ENCODE results near the gene CARF. TPM values are rescaled to one million over a fixed set of nuclear protein-coding genes. Genes with fewer than 3 reads are reported as not detected.

CARF gene
- total and polyA plus RNA-seq, 2 of the 13 experiments (the other 11 are each of a cell fraction or from before 2014, with no cell fraction given), result 3.0 to 5.4 TPM

DNA sequence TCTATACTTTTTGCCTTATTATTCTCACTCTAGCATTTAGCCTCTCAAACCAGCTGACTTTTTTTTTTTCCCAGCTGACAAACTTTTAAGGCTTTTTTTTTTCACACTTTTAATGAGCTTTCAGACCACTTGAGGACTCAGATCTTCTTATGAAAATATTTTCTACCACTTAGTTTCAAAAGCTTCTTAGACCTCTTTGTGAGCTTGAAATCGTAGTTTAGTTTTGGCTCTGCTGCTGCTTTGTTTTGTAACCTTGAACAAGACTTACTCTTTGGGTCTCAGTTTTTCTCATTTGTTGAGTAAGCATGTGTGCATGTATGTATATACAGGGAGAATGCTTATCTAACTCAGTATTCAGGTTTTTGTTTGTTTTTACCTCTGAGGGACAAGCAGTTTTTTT, 106.1 kb downstream of the CARF start (continued):
- TF ChIP-seq ZMAT5 (CRISPR knock-in tag; IDR thresholded peaks at IDR 0.05; ENCODE audit: borderline replicate concordance, low read depth) (no peak), GPBP1L1 (CRISPR knock-in tag; IDR thresholded peaks at IDR 0.05) (no peak), SPEN (CRISPR knock-in tag; IDR thresholded peaks at IDR 0.05; ENCODE audit: low read depth) (no peak), ZNF737 (CRISPR knock-in tag; IDR thresholded peaks at IDR 0.05; ENCODE audit: borderline replicate concordance) (no peak), NR1H2 (CRISPR knock-in tag; IDR thresholded peaks at IDR 0.05; ENCODE audit: borderline replicate concordance, low read depth) (no peak), SOX5 (CRISPR knock-in tag; IDR thresholded peaks at IDR 0.05; ENCODE audit: borderline replicate concordance) (peak; percentile 45; the same call in 1 of the 2 replicates), THYN1 (CRISPR knock-in tag; IDR thresholded peaks at IDR 0.05; ENCODE audit: borderline replicate concordance, low read depth) (no peak), ZNF282 (IDR thresholded peaks at IDR 0.05; ENCODE audit: partially characterized antibody) (no peak), RFX1 (IDR thresholded peaks at IDR 0.05) (no peak), ZNF703 (CRISPR knock-in tag; IDR thresholded peaks at IDR 0.05; ENCODE audit: borderline replicate concordance) (no peak), ZKSCAN8 (CRISPR knock-in tag; IDR thresholded peaks at IDR 0.05; ENCODE audit: borderline replicate concordance) (no peak), ZNF253 (CRISPR knock-in tag; IDR thresholded peaks at IDR 0.05; ENCODE audit: borderline replicate concordance) (no peak), DNMT1 (CRISPR knock-in tag; IDR thresholded peaks at IDR 0.05) (no peak), RNF2 (conservative IDR thresholded peaks at IDR 0.05; ENCODE audit: low read depth) (no peak), TMF1 (CRISPR knock-in tag; IDR thresholded peaks at IDR 0.05; ENCODE audit: low read depth) (no peak), YEATS2 (CRISPR knock-in tag; IDR thresholded peaks at IDR 0.05; ENCODE audit: borderline replicate concordance) (no peak), ZNF746 (CRISPR knock-in tag; IDR thresholded peaks at IDR 0.05) (no peak), POLR2A (IDR thresholded peaks at IDR 0.05; ENCODE audit: insufficient read depth in 1 of 2, low read depth in 2 of 2, low read length in 2 of 2) (no peak)
- TF ChIP-seq, protein P1, sequence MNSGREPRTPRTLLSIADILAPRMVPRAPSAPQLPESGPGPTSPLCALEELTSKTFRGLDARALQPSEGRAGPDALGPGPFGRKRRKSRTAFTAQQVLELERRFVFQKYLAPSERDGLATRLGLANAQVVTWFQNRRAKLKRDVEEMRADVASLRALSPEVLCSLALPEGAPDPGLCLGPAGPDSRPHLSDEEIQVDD (CRISPR knock-in tag; IDR thresholded peaks at IDR 0.05; ENCODE audit: borderline replicate concordance), result no peak
- TF ChIP-seq, protein P2, sequence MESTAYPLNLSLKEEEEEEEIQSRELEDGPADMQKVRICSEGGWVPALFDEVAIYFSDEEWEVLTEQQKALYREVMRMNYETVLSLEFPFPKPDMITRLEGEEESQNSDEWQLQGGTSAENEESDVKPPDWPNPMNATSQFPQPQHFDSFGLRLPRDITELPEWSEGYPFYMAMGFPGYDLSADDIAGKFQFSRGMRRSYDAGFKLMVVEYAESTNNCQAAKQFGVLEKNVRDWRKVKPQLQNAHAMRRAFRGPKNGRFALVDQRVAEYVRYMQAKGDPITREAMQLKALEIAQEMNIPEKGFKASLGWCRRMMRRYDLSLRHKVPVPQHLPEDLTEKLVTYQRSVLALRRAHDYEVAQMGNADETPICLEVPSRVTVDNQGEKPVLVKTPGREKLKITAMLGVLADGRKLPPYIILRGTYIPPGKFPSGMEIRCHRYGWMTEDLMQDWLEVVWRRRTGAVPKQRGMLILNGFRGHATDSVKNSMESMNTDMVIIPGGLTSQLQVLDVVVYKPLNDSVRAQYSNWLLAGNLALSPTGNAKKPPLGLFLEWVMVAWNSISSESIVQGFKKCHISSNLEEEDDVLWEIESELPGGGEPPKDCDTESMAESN (CRISPR knock-in tag; conservative IDR thresholded peaks at IDR 0.05), result no peak
- TF ChIP-seq, protein P3, sequence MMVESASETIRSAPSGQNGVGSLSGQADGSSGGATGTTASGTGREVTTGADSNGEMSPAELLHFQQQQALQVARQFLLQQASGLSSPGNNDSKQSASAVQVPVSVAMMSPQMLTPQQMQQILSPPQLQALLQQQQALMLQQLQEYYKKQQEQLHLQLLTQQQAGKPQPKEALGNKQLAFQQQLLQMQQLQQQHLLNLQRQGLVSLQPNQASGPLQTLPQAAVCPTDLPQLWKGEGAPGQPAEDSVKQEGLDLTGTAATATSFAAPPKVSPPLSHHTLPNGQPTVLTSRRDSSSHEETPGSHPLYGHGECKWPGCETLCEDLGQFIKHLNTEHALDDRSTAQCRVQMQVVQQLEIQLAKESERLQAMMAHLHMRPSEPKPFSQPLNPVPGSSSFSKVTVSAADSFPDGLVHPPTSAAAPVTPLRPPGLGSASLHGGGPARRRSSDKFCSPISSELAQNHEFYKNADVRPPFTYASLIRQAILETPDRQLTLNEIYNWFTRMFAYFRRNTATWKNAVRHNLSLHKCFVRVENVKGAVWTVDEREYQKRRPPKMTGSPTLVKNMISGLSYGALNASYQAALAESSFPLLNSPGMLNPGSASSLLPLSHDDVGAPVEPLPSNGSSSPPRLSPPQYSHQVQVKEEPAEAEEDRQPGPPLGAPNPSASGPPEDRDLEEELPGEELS (CRISPR knock-in tag; IDR thresholded peaks at IDR 0.05), result peak; percentile 45; the same call in 1 of the 2 replicates
- TF ChIP-seq, protein P4, sequence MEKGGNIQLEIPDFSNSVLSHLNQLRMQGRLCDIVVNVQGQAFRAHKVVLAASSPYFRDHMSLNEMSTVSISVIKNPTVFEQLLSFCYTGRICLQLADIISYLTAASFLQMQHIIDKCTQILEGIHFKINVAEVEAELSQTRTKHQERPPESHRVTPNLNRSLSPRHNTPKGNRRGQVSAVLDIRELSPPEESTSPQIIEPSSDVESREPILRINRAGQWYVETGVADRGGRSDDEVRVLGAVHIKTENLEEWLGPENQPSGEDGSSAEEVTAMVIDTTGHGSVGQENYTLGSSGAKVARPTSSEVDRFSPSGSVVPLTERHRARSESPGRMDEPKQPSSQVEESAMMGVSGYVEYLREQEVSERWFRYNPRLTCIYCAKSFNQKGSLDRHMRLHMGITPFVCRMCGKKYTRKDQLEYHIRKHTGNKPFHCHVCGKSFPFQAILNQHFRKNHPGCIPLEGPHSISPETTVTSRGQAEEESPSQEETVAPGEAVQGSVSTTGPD (CRISPR knock-in tag; IDR thresholded peaks at IDR 0.05), result no peak
- TF ChIP-seq, protein P5, sequence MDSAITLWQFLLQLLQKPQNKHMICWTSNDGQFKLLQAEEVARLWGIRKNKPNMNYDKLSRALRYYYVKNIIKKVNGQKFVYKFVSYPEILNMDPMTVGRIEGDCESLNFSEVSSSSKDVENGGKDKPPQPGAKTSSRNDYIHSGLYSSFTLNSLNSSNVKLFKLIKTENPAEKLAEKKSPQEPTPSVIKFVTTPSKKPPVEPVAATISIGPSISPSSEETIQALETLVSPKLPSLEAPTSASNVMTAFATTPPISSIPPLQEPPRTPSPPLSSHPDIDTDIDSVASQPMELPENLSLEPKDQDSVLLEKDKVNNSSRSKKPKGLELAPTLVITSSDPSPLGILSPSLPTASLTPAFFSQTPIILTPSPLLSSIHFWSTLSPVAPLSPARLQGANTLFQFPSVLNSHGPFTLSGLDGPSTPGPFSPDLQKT (CRISPR knock-in tag; IDR thresholded peaks at IDR 0.05; ENCODE audit: borderline replicate concordance), result no peak

Measured in HepG2 (cell line).